Frontal cortex (tissue), 4 donors: ENCODE results near the gene MASP1. TPM values are rescaled to one million over a fixed set of nuclear protein-coding genes. Genes with fewer than 3 reads are reported as not detected.
A peak's percentile ranks its signal among the peaks of the same experiment; 100 is the strongest.

Experiments used
- DNase-seq, 2 donors: peaks; one replicate each; pipeline ENCODE4 v3.0.0; 2012; ENCODE audit warnings: low spot score in 2 of 2
- FAIRE-seq: peaks from 2 replicates; lab custom pipeline; 2012; peaks lifted over from hg19 to GRCh38; lab: Jason Lieb, UNC
- total RNA-seq: library from RNA; depleted of rRNA; stranded (reverse); fragments of >200 nt; gene quantifications from one replicate; pipeline ENCODE4 v1.2.3, GENCODE V29; 2014
- donor health status: control.
- donor health status: control.
- donor health status: control.

The MASP1 gene
- 22.8 TPM for total RNA-seq

- DNase-seq (no peak), FAIRE-seq (no peak)
These were observed at the start of gene MASP1 for GRCh38 chr3:187291512-187292132. MASP1 (minus strand) TSS chr3:187291737; CDS start chr3:187291632, 105 bp downstream.

- FAIRE-seq (no peak), DNase-seq (no peak)
These were observed 49.0 kb upstream of the MASP1 start for GRCh38 chr3:187340578-187340977.

- no peak for FAIRE-seq
- DNase-seq: no peak
These were observed 44.8 kb upstream of the MASP1 start for GRCh38 chr3:187336322-187336721.

GRCh38 chr3:187334904-187335303, 43.4 kb upstream of the MASP1 start:
- DNase-seq (no peak), FAIRE-seq (no peak)

GRCh38 chr3:187328691-187329090, 37.2 kb upstream of the MASP1 start:
- DNase-seq (no peak), FAIRE-seq (no peak)

GRCh38 chr3:187327845-187328244, 36.3 kb upstream of the MASP1 start:
- DNase-seq: no peak
- no peak for FAIRE-seq

GRCh38 chr3:187325632-187326031, 34.1 kb upstream of the MASP1 start:
- FAIRE-seq: no peak
- DNase-seq: no peak

GRCh38 chr3:187323091-187323490, 31.6 kb upstream of the MASP1 start:
- DNase-seq (no peak), FAIRE-seq (no peak)

- FAIRE-seq (no peak), DNase-seq (no peak)
These were observed 30.8 kb upstream of the MASP1 start for GRCh38 chr3:187322291-187322690.

GRCh38 chr3:187321766-187322165, 30.2 kb upstream of the MASP1 start:
- DNase-seq: no peak
- FAIRE-seq: no peak

- DNase-seq (peak; percentile 14 to 41), FAIRE-seq (no peak)
These were observed 28.3 kb upstream of the MASP1 start for GRCh38 chr3:187319699-187320302.

- DNase-seq (peak; percentile 17 to 46), FAIRE-seq (no peak)
These were observed 27.5 kb upstream of the MASP1 start for GRCh38 chr3:187318819-187319616.

GRCh38 chr3:187315872-187316271, 24.3 kb upstream of the MASP1 start:
- FAIRE-seq (no peak), DNase-seq (no peak)

GRCh38 chr3:187314176-187314575, 22.6 kb upstream of the MASP1 start:
- FAIRE-seq (no peak), DNase-seq (no peak)

- FAIRE-seq: no peak
These were observed 19.5 kb upstream of the MASP1 start for GRCh38 chr3:187310954-187311470.

GRCh38 chr3:187310226-187310625, 18.7 kb upstream of the MASP1 start:
- no peak for DNase-seq
- peak; percentile 40 for FAIRE-seq

More at GRCh38 chr3:187310954-187311470, 19.5 kb upstream of the MASP1 start:
- DNase-seq: no peak

GRCh38 chr3:187305881-187306280, 14.3 kb upstream of the MASP1 start:
- no peak for FAIRE-seq
- DNase-seq: no peak

- FAIRE-seq (no peak), DNase-seq (no peak)
These were observed 8.1 kb upstream of the MASP1 start for GRCh38 chr3:187299611-187300010.

- FAIRE-seq (no peak), DNase-seq (no peak)
These were observed 5.4 kb upstream of the MASP1 start for GRCh38 chr3:187296911-187297310.

GRCh38 chr3:187296058-187296457, 4.5 kb upstream of the MASP1 start:
- DNase-seq (no peak), FAIRE-seq (no peak)
